AG04450 (cell line): Measurements from ENCODE around the gene COIL. TPM values are rescaled to one million over a fixed set of nuclear protein-coding genes. Genes with fewer than 3 reads are reported as not detected.

Source experiments
- CTCF ChIA-PET: fragments of 300-600, 350-600 bp; formaldehyde crosslinking; extraction: SDS; loops from one replicate; lab custom pipeline; 2022; ENCODE audit warnings: antibody characterized with exemption, inconsistent platforms; lab: Charles Lee
- POLR2A ChIA-PET: fragments of 350-600 bp; formaldehyde crosslinking; extraction: SDS; loops from one replicate; lab custom pipeline; 2021; ENCODE audit warnings: antibody characterized with exemption, inconsistent platforms; lab: Yijun Ruan, JAX
- DNase-seq: peaks from one replicate; pipeline ENCODE4 v3.0.0-alpha.2; 2011; ENCODE audit warnings: low read depth, low spot score
- H3K27ac ChIP-seq: one replicate; pipeline ENCODE4 v1.5.1; 2012; ENCODE audit warnings: low read depth, low read length, control low read depth
- H3K27me3 ChIP-seq: one replicate; pipeline ENCODE4 v1.6.0; 2012; ENCODE audit warnings: low read length; ENCODE audit not compliant: control insufficient read depth, insufficient read depth
- H3K4me3 ChIP-seq: 2 replicates; pipeline ENCODE4 v1.5.1; 2011; ENCODE audit warnings: mild to moderate bottlenecking, low read depth, low read length, control low read depth
- H3K9me3 ChIP-seq: 2 replicates; pipeline ENCODE4 v1.5.1; 2012; ENCODE audit warnings: low read length; ENCODE audit not compliant: control insufficient read depth, insufficient read depth
- polyA plus RNA-seq: library from polyadenylated mRNA; depleted of rRNA; stranded (reverse); fragments of >200 nt; gene quantifications from 2 replicates; pipeline ENCODE4 v1.2.3, GENCODE V29; 2011
- TF ChIP-seq, protein P1 (sequence below): IDR thresholded peaks from 2 replicates; pipeline ENCODE4 v1.5.1; 2011; ENCODE audit warnings: low read depth, low read length, control low read depth, inconsistent platforms

COIL gene
- polyA plus RNA-seq, 1 experiment, result 8.2 TPM

DNA sequence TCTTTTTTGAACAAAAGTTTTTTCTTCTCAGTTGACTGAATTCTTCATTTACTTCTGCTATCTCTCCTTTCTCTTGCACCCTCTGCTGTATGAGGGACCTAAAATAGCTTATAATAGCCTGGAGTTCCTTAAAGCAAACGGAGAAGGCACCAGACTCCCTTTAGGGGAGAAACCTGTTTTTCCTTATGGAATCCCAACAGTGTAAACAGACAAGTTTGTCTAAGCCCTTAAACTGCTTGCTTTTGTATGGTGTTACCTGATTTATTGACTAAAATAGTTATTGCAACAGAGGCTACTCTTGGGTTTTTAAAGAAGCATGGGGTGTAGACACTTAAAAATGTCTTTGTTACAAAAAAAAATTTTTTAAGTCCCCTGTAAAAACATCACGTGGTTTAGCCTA is 34.1 kb downstream of the COIL start:
- TF ChIP-seq, protein P1, sequence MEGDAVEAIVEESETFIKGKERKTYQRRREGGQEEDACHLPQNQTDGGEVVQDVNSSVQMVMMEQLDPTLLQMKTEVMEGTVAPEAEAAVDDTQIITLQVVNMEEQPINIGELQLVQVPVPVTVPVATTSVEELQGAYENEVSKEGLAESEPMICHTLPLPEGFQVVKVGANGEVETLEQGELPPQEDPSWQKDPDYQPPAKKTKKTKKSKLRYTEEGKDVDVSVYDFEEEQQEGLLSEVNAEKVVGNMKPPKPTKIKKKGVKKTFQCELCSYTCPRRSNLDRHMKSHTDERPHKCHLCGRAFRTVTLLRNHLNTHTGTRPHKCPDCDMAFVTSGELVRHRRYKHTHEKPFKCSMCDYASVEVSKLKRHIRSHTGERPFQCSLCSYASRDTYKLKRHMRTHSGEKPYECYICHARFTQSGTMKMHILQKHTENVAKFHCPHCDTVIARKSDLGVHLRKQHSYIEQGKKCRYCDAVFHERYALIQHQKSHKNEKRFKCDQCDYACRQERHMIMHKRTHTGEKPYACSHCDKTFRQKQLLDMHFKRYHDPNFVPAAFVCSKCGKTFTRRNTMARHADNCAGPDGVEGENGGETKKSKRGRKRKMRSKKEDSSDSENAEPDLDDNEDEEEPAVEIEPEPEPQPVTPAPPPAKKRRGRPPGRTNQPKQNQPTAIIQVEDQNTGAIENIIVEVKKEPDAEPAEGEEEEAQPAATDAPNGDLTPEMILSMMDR, result no peak
- DNase-seq, result no peak
- H3K4me3 ChIP-seq, result no peak overlapping the region
- no peak overlapping the region for H3K27ac ChIP-seq
- ChIA-PET CTCF (interaction anchor here (1.1 to 1.4 kb wide), 2 partner anchors 107 to 211 kb away, joined by 3 to 4 read pairs; no protein-coding TSS in a partner anchor), POLR2A (no interaction called here)
- H3K27me3 ChIP-seq, result no peaks in the 10 kb centered on the region
- peaks cover 4% of the 10 kb centered on the region; the same call in 1 of the 2 replicates for H3K9me3 ChIP-seq

DNA sequence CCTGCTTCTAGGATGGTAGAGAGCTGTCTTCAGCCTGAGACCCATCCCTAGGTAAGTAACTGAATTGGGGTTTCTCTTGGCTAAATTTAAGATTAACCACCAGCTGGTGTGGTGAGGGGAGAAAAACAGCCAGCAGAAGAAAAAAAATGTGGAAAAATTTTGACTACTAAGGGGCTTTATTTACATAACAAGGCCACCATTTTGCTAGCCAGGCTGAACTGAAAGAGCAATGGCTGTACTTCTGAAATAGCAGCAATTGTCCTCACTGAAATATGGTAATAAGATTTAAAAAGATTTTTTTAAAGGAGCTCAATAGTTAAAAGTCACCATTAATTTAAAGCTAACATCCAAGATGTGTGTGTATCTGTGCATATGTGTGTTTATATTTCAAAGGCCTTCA is 34.6 kb downstream of the COIL start:
- ChIA-PET CTCF (interaction anchor here (1.1 to 1.4 kb wide), 2 partner anchors 107 to 211 kb away, joined by 3 to 4 read pairs; no protein-coding TSS in a partner anchor), POLR2A (no interaction called here)

DNA sequence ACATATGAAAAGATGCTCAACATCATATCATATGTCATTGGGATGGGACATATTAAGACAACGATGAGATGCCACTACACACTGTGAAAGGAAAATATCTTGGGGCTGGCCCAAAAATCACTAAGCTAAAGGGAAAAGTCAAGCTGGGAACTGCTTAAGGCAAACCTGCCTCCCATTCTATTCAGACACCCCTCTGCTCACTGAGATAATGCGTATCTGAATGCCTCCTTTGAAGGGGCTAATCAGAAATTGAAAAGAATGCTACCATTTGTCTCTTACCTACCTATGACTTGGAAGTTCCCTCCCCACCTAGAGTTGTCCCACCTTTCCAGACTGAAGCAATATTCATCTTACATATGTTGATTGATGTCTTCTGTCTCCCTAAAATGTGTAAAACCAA is 35.8 kb downstream of the COIL start:
- no peak for DNase-seq
- no peak overlapping the region for H3K27ac ChIP-seq
- TF ChIP-seq, protein P1, result no peak
- no peaks in the 10 kb centered on the region for H3K27me3 ChIP-seq
- ChIA-PET CTCF (no interaction called here), POLR2A (no interaction called here)
- peaks cover 4% of the 10 kb centered on the region; the same call in 1 of the 2 replicates for H3K9me3 ChIP-seq
- H3K4me3 ChIP-seq, result no peak overlapping the region

More for the DNA sequence above, 34.6 kb downstream of the COIL start:
- Histone ChIP-seq H3K4me3 (no peak overlapping the region), H3K27ac (no peak overlapping the region), H3K27me3 (no peaks in the 10 kb centered on the region), H3K9me3 (peaks cover 4% of the 10 kb centered on the region; the same call in 1 of the 2 replicates)
- TF ChIP-seq, protein P1, result no peak
- DNase-seq, result no peak

DNA sequence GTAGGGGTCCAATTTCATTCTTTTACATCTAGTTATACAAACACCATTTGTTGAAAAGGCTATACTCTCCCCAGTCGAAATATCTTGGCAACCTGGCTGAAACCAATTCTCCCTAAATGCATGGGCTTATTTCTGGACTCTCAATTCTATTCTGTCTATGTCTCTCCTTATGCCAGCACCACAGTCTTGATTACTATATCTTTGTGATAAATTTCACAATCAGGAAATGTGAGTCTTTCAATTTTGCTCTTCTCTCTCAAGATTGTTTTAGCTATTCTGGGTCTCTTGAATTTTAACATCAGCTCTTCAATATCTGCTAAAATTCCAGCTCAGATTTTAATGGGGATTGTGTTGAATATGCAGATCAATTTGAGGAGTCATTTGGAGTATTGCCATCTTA is 41.1 kb downstream of the COIL start:
- Histone ChIP-seq H3K27ac (no peak overlapping the region), H3K9me3 (no peaks in the 10 kb centered on the region), H3K27me3 (no peaks in the 10 kb centered on the region), H3K4me3 (no peak overlapping the region)
- no peak for DNase-seq
- ChIA-PET CTCF (interaction anchor here (1.5 kb wide), 1 partner anchor 100 kb away, joined by 5 read pairs; no protein-coding TSS in a partner anchor), POLR2A (interaction anchor here (0.6 kb wide), 2 partner anchors 135 to 1566 kb away, joined by 4 to 7 read pairs; no protein-coding TSS in a partner anchor)
- TF ChIP-seq, protein P1, result no peak

DNA sequence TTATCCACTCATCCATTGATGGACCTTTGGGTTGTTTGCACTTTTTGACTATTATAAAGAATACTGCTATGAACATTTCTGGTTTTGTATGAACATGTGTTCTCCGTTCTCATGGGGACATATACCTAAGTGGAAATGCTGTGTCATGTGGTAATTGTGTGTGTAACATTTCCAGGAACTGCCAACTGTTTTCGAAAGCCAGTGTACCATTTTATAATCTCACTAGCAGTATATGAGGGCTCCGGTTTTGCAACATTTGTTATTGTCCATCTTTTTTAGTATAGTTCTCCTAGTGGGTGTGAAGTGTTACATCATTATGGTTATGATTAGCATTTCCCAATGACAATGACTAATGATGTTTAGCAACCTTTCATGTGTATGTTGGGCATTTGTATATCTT is 41.9 kb downstream of the COIL start:
- TF ChIP-seq, protein P1, result no peak
- Histone ChIP-seq H3K4me3 (no peak overlapping the region), H3K27ac (no peak overlapping the region), H3K9me3 (no peaks in the 10 kb centered on the region; the same call in 1 of the 2 replicates), H3K27me3 (no peaks in the 10 kb centered on the region)
- ChIA-PET CTCF (interaction anchor here (1.5 kb wide), 1 partner anchor 99 kb away, joined by 5 read pairs; no protein-coding TSS in a partner anchor), POLR2A (no interaction called here)
- no peak for DNase-seq
